ENCODE data around the gene WDR7. TPM values are rescaled to one million over a fixed set of nuclear protein-coding genes. Genes with fewer than 3 reads are reported as not detected.

Gene WDR7
- total and polyA plus RNA-seq, 12 donors = 3.1 to 32.6 (median 28.0) TPM

DNA sequence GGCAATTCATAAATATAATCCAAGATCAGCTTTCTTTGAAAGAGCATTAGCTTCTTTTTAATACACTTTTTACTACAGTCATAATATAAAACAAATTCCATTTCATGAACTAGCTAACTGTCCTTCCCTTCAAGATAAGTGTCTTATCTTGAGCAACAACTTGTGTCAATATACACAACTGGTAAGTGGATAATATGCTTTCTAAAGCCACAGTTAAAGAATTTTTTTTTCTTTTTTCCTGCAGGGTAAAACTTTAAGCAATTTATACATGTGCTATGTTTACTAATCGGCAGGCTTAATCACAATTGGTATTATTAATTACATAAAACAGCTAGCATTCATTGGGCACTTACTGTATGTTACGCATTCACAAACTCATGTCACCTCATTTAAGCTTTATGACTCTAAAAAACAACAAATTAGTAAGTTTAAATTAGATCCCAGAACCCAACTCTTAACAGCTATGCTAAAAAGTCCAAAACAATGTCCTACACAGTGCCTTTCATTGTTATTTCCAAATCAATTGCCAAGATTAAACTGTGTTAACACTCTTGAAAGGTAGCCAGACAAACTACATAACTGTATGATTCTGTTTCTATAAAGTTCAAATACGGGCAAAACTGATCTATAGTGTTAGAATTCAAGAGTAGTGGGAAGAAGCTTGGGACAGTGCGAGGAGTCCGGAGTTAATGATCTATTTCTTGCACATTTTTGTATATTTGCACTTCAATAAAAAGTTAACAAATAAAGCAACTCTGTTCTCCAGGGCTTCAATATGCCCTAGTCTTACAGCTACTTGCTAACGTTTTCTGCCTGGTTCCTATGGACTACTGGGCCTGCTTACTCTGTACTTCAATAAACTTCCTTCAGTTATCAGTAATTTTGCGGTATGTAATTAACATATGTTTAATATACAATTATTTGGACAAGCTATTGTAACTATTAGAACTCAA lies 18.8 kb upstream of the WDR7 start:
- DNase-seq = no peak
- ATAC-seq = no peak
- no peaks in the 10 kb centered on the region for H3K27me3 ChIP-seq
- peaks cover 0 to 38% (median 0%) of the 10 kb centered on the region in 9 donors for H3K36me3 ChIP-seq
- TF ChIP-seq, protein P1, sequence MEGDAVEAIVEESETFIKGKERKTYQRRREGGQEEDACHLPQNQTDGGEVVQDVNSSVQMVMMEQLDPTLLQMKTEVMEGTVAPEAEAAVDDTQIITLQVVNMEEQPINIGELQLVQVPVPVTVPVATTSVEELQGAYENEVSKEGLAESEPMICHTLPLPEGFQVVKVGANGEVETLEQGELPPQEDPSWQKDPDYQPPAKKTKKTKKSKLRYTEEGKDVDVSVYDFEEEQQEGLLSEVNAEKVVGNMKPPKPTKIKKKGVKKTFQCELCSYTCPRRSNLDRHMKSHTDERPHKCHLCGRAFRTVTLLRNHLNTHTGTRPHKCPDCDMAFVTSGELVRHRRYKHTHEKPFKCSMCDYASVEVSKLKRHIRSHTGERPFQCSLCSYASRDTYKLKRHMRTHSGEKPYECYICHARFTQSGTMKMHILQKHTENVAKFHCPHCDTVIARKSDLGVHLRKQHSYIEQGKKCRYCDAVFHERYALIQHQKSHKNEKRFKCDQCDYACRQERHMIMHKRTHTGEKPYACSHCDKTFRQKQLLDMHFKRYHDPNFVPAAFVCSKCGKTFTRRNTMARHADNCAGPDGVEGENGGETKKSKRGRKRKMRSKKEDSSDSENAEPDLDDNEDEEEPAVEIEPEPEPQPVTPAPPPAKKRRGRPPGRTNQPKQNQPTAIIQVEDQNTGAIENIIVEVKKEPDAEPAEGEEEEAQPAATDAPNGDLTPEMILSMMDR (IDR thresholded peaks at IDR 0.05) = no peak
- H3K4me3 ChIP-seq = no peak overlapping the region
- H3K27ac ChIP-seq = no peak overlapping the region
- intact Hi-C loops (cut with DNase I) = no loop called here
- no peaks in the 10 kb centered on the region for H3K9me3 ChIP-seq
- WGBS, 2 donors = 86% methylated on average over 7 of the region's 7 CpGs
- H3K4me1 ChIP-seq = peaks cover 3 to 65% (median 46%) of the 10 kb centered on the region in 9 donors

DNA sequence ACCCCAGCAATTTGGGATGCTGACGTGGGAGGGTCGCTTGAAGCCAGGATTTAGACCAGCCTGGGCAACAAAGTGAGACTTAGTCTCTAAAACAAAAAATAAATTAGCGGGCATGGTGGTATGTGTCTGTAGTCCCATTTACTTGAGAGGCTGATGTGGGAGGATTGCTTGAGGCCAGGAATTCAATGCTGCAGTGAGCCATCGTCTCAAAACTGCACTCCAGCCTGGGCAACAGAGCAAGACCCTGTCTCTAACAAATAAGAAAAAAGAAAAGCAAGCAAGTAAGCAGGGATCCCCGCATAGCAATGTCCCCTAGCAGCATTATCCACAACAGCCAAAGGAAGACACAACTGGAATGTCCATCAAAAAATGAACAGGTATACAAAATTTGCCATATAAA lies 16.2 kb upstream of the WDR7 start:
- peaks cover 0 to 31% (median 0%) of the 10 kb centered on the region in 9 donors for H3K36me3 ChIP-seq
- TF ChIP-seq, protein P1 (IDR thresholded peaks at IDR 0.05) = no peak
- H3K27me3 ChIP-seq = no peaks in the 10 kb centered on the region
- 90 to 92% methylated on average over 5 of the region's 5 CpGs for WGBS, 2 donors
- H3K9me3 ChIP-seq = no peaks in the 10 kb centered on the region
- H3K27ac ChIP-seq = no peak overlapping the region
- H3K4me3 ChIP-seq = no peak overlapping the region
- no peak for DNase-seq
- ATAC-seq = no peak
- peaks cover 3 to 56% (median 42%) of the 10 kb centered on the region in 9 donors for H3K4me1 ChIP-seq
- intact Hi-C loops (cut with DNase I) = no loop called here

DNA sequence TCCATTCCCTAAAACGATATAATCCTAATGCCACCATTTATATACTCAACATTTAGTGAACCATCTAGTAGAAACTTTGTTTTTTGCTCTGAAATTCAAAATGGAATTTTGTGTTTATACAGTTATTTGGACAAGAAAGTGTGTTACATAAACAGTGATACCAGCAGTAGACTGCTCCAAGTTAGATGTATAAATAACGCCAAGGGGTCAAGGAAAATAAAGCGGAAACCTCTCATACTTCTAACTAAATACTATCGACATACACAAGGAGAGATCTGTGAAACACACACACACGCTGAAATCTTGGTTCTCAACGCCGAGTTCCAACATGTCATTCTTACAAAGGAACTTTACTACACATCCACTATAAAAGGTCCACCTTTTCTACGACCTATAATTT lies 14.0 kb upstream of the WDR7 start:
- DNase-seq = no peak
- no peak for ATAC-seq
- Histone ChIP-seq H3K4me3 (peak overlapping the region; percentile 79 to 97 (median 88)), H3K9me3 (no peaks in the 10 kb centered on the region), H3K27me3 (no peaks in the 10 kb centered on the region), H3K27ac (peak overlapping the region in 9 of 10 donors; percentile 96 to 99 (median 98)), H3K36me3 (peaks cover 0 to 28% (median 0%) of the 10 kb centered on the region in 9 donors), H3K4me1 (peaks cover 3 to 48% (median 36%) of the 10 kb centered on the region in 9 donors)
- TF ChIP-seq, protein P1 (IDR thresholded peaks at IDR 0.05) = no peak
- WGBS, 2 donors = 3 to 4% methylated on average over 8 of the region's 8 CpGs
- intact Hi-C loops (cut with DNase I) = no loop called here

DNA sequence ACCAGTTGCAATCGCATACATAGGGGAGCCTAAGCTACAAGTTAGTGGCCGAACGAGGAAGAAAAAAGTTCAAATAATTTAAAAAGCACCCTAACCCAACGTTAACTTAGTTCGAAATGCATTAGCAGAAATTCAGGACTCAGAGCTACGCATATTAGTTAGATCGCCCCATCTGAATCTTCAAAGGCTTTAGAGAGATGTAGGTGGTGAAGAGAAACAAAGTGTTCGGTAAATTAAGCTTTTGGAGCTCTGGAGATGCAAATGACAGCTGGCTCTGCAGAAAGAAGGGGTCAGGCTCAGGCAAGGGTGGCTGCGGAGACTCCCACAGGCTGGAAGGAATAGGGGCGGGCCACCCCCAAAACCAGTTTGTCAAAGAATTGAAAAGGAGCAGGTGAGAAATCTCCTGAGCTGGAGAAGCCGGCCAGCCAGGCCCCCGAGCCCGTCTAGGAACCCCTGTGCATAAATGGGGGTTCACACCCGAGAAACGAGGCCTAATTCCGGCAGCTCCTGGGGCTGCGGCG lies 13.4 kb upstream of the WDR7 start:
- no peak for DNase-seq
- ATAC-seq = peak in 6 of 8 donors; percentile 8 to 41 (median 18)
- intact Hi-C loops (cut with DNase I) = no loop called here
- peaks cover 0 to 22% (median 0%) of the 10 kb centered on the region in 9 donors for H3K36me3 ChIP-seq
- H3K27me3 ChIP-seq = no peaks in the 10 kb centered on the region
- no peaks in the 10 kb centered on the region for H3K9me3 ChIP-seq
- peak overlapping the region; percentile 79 to 97 (median 88) for H3K4me3 ChIP-seq
- peak overlapping the region; percentile 91 to 99 (median 98) for H3K27ac ChIP-seq
- H3K4me1 ChIP-seq = peaks cover 3 to 42% (median 32%) of the 10 kb centered on the region in 9 donors
- TF ChIP-seq, protein P1 (IDR thresholded peaks at IDR 0.05) = no peak
- WGBS, 2 donors = 0 to 1% methylated on average over 18 of the region's 18 CpGs
